HAP-1 (cell line): ENCODE measurements around the gene DDX19B.
"Not testable (repeated sequence)": the region's sequence is repeated elsewhere in the genome, so short reads cannot be mapped to it uniquely, and the experiment has no call there.

Experiments used
- DNase-seq, 2 experiments: peaks; one replicate each; pipeline ENCODE4 v3.0.0-alpha.2; 2016 to 2020; ENCODE audit warnings: low spot score in 2 of 2
- H3K27me3 ChIP-seq: fragments of 250-450 bp; sonication (Bioruptor Pico); 2 replicates; pipeline ENCODE4 v1.5.1; 2020; ENCODE audit warnings: low read depth, mild to moderate bottlenecking, moderate library complexity
- H3K36me3 ChIP-seq: fragments of 250-450 bp; sonication (Bioruptor Pico); replicated peaks from 2 replicates; pipeline ENCODE4 v1.5.1; 2020; ENCODE audit warnings: mild to moderate bottlenecking
- H3K4me1 ChIP-seq: fragments of 250-450 bp; sonication (Bioruptor Pico); 2 replicates; pipeline ENCODE4 v1.5.1; 2020; ENCODE audit warnings: mild to moderate bottlenecking
- H3K4me3 ChIP-seq: fragments of 250-450 bp; sonication (Bioruptor Pico); 2 replicates; pipeline ENCODE4 v1.5.1; 2020; ENCODE audit warnings: mild to moderate bottlenecking, moderate library complexity
- H3K9me3 ChIP-seq: fragments of 250-450 bp; sonication (Bioruptor Pico); 2 replicates; pipeline ENCODE4 v1.5.1; 2020; ENCODE audit warnings: mild to moderate bottlenecking, moderate library complexity
- in situ Hi-C: fragments of 300-500 bp; cut with MboI; formaldehyde crosslinking; loops from 3 replicates; pipeline ENCODE4 v1.14.3; 2020; ENCODE audit warnings: low sequenced_read_pairs, inconsistent platforms, mixed read lengths

DDX19B gene

GRCh38 chr16:70301121-70301520 is 2.1 kb downstream of the DDX19B start:
- no peak for DNase-seq
- H3K36me3 ChIP-seq: no peaks in the 10 kb centered on the region
- H3K9me3 ChIP-seq: peaks cover 6% of the 10 kb centered on the region
- H3K27me3 ChIP-seq: no peaks in the 10 kb centered on the region
- H3K4me3 ChIP-seq: no peak overlapping the region
- in situ Hi-C loops: no loop called here
- no peaks in the 10 kb centered on the region for H3K4me1 ChIP-seq

GRCh38 chr16:70302745-70303144 is 3.8 kb downstream of the DDX19B start:
- no peak for DNase-seq
- H3K36me3 ChIP-seq: no peaks in the 10 kb centered on the region
- in situ Hi-C loops: no loop called here
- H3K9me3 ChIP-seq: peaks cover 6% of the 10 kb centered on the region
- no peak overlapping the region for H3K4me3 ChIP-seq
- H3K27me3 ChIP-seq: no peaks in the 10 kb centered on the region
- no peaks in the 10 kb centered on the region for H3K4me1 ChIP-seq

GRCh38 chr16:70304892-70305448 is 6.0 kb downstream of the DDX19B start:
- Histone ChIP-seq H3K4me1 (no peaks in the 10 kb centered on the region; the same call in 1 of the 2 replicates), H3K36me3 (no peaks in the 10 kb centered on the region), H3K9me3 (peaks cover 6% of the 10 kb centered on the region), H3K4me3 (no peak overlapping the region), H3K27me3 (no peaks in the 10 kb centered on the region)
- DNase-seq: no peak
- in situ Hi-C loops: no loop called here

GRCh38 chr16:70306880-70307279 is 7.9 kb downstream of the DDX19B start:
- Histone ChIP-seq H3K27me3 (no peaks in the 10 kb centered on the region), H3K36me3 (no peaks in the 10 kb centered on the region), H3K4me3 (no peak overlapping the region), H3K9me3 (no peaks in the 10 kb centered on the region), H3K4me1 (no peaks in the 10 kb centered on the region; the same call in 1 of the 2 replicates)
- DNase-seq: no peak
- in situ Hi-C loops: no loop called here

GRCh38 chr16:70307726-70308125 is 8.7 kb downstream of the DDX19B start:
- H3K9me3 ChIP-seq, H3K4me3 ChIP-seq, in situ Hi-C loops, H3K4me1 ChIP-seq, DNase-seq, H3K36me3 ChIP-seq, H3K27me3 ChIP-seq: not testable (repeated sequence)

- in situ Hi-C loops: no loop called here
- no peaks in the 10 kb centered on the region for H3K36me3 ChIP-seq
- H3K9me3 ChIP-seq: no peaks in the 10 kb centered on the region
- no peaks in the 10 kb centered on the region for H3K27me3 ChIP-seq
- DNase-seq: no peak
- H3K4me1 ChIP-seq: peaks cover 2% of the 10 kb centered on the region
- H3K4me3 ChIP-seq: no peak overlapping the region
These were observed 21.1 kb downstream of the DDX19B start for GRCh38 chr16:70320121-70320520.

- Histone ChIP-seq H3K9me3 (no peaks in the 10 kb centered on the region), H3K4me3 (no peak overlapping the region), H3K27me3 (no peaks in the 10 kb centered on the region), H3K36me3 (no peaks in the 10 kb centered on the region), H3K4me1 (peaks cover 10% of the 10 kb centered on the region)
- peak in 1 of 2 experiments; percentile 13 for DNase-seq
- in situ Hi-C loops: no loop called here
These were observed 26.2 kb downstream of the DDX19B start for GRCh38 chr16:70324998-70325747.

GRCh38 chr16:70331091-70331490 is 32.1 kb downstream of the DDX19B start:
- no peaks in the 10 kb centered on the region for H3K9me3 ChIP-seq
- H3K36me3 ChIP-seq: peaks cover 3% of the 10 kb centered on the region
- no peaks in the 10 kb centered on the region for H3K4me1 ChIP-seq
- in situ Hi-C loops: no loop called here
- no peaks in the 10 kb centered on the region for H3K27me3 ChIP-seq
- H3K4me3 ChIP-seq: no peak overlapping the region
- no peak for DNase-seq

- Histone ChIP-seq H3K4me3 (no peak overlapping the region), H3K4me1 (no peaks in the 10 kb centered on the region), H3K36me3 (peaks cover 3% of the 10 kb centered on the region), H3K9me3 (no peaks in the 10 kb centered on the region), H3K27me3 (no peaks in the 10 kb centered on the region)
- DNase-seq: peak in 1 of 2 experiments; percentile 63
- in situ Hi-C loops: no loop called here
These were observed 32.8 kb downstream of the DDX19B start for GRCh38 chr16:70331588-70332358.

GRCh38 chr16:70332728-70333127 is 33.7 kb downstream of the DDX19B start:
- H3K27me3 ChIP-seq, DNase-seq, H3K36me3 ChIP-seq, H3K4me1 ChIP-seq, H3K9me3 ChIP-seq, H3K4me3 ChIP-seq, in situ Hi-C loops: not testable (repeated sequence)

GRCh38 chr16:70337814-70338213 is 38.8 kb downstream of the DDX19B start:
- H3K9me3 ChIP-seq: no peaks in the 10 kb centered on the region
- in situ Hi-C loops: no loop called here
- H3K27me3 ChIP-seq: no peaks in the 10 kb centered on the region
- peaks cover 7% of the 10 kb centered on the region for H3K36me3 ChIP-seq
- H3K4me1 ChIP-seq: no peaks in the 10 kb centered on the region
- no peak for DNase-seq
- no peak overlapping the region for H3K4me3 ChIP-seq

- DNase-seq: no peak
- H3K4me1 ChIP-seq: peaks cover 7% of the 10 kb centered on the region
- in situ Hi-C loops: no loop called here
- no peak overlapping the region for H3K4me3 ChIP-seq
- peaks cover 7% of the 10 kb centered on the region; the same call in 1 of the 2 replicates for H3K36me3 ChIP-seq
- H3K27me3 ChIP-seq: no peaks in the 10 kb centered on the region
- no peaks in the 10 kb centered on the region for H3K9me3 ChIP-seq
These were observed 42.6 kb downstream of the DDX19B start for GRCh38 chr16:70341600-70341999.

- Histone ChIP-seq H3K27me3 (no peaks in the 10 kb centered on the region), H3K36me3 (peaks cover 7% of the 10 kb centered on the region), H3K4me1 (peaks cover 7% of the 10 kb centered on the region), H3K4me3 (no peak overlapping the region), H3K9me3 (no peaks in the 10 kb centered on the region)
- no peak for DNase-seq
- in situ Hi-C loops: no loop called here
These were observed 43.0 kb downstream of the DDX19B start for GRCh38 chr16:70342016-70342415.

GRCh38 chr16:70345840-70346239 is 46.9 kb downstream of the DDX19B start:
- no peak for DNase-seq
- Histone ChIP-seq H3K36me3 (peaks cover 20% of the 10 kb centered on the region), H3K9me3 (no peaks in the 10 kb centered on the region), H3K4me1 (peaks cover 10% of the 10 kb centered on the region), H3K27me3 (no peaks in the 10 kb centered on the region), H3K4me3 (peak overlapping the region; percentile 73)
- in situ Hi-C loops: no loop called here
